ENCODE results near the gene VPS35L.
"Not testable (repeated sequence)": the region's sequence is repeated elsewhere in the genome, so short reads cannot be mapped to it uniquely, and the experiment has no call there.

Gene VPS35L

DNA sequence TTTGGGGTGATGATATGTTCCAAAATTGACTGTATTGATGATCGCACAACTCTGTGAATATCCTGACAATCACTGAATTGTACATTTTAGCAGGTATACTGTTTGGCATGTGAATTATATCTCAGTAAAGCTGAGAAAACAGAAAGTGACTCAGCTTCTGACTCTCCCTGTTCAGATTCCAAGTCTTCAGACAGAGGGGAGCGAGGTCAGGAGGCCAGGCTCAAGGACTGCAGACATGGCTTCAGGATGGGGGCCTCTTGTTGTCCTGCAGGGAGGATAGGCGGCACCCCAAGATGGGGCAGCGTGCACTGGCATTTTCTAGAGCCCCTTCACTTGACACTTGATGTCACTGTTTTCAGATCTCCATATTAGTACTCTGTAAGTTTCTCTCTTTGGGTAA is 116.9 kb downstream of the VPS35L start:
- Histone ChIP-seq H3K36me3 (ENCODE audit: control insufficient read depth, insufficient read depth, low read length) (no peaks in the 10 kb centered on the region), H3K27me3 (ENCODE audit: control insufficient read depth, insufficient read depth, low read length, poor library complexity, severe bottlenecking) (no peaks in the 10 kb centered on the region), H3K9me3 (ENCODE audit: control insufficient read depth, low read length) (no peaks in the 10 kb centered on the region), H3K27ac (ENCODE audit: insufficient read depth, low read depth, low read length, poor library complexity, severe bottlenecking) (no peak overlapping the region), H3K4me1 (ENCODE audit: control insufficient read depth, insufficient read depth, low read length) (no peaks in the 10 kb centered on the region), H3K4me3 (ENCODE audit: insufficient read depth, low read depth, low read length) (no peak overlapping the region)
- 92 to 95% methylated on average over 4 of the region's 4 CpGs for WGBS, 2 experiments

DNA sequence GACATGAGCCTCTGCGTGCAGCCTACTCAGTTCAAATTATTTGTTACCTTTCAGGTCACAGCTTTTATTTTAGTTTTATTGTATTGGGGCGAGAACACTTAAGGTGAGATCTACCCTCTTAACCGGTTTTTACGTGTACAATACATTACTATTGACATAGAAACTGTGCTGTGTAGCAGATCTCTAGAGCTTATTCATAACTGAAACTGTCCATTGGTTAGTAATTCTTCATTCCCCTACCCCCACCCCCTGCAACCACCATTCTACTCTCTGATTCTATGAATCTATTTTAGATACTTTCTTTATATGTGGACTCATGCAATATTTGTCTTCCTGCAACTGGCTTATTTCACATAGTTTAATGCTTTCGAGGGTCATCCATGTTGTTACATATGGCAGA is 119.0 kb downstream of the VPS35L start:
- no peaks in the 10 kb centered on the region for H3K4me1 ChIP-seq (ENCODE audit: control insufficient read depth, insufficient read depth, low read length)
- 93 to 95% methylated on average over 5 of the region's 5 CpGs for WGBS, 2 experiments

GRCh38 chr16:19677402-19677801 is 121.9 kb downstream of the VPS35L start:
- H3K27ac ChIP-seq (ENCODE audit: insufficient read depth, low read depth, low read length, poor library complexity, severe bottlenecking), result no peak overlapping the region
- H3K4me3 ChIP-seq (ENCODE audit: insufficient read depth, low read depth, low read length), result no peak overlapping the region
- WGBS, 2 experiments, result 90 to 92% methylated on average over 7 of the region's 7 CpGs
- H3K4me1 ChIP-seq (ENCODE audit: control insufficient read depth, insufficient read depth, low read length), result no peaks in the 10 kb centered on the region
- H3K36me3 ChIP-seq (ENCODE audit: control insufficient read depth, insufficient read depth, low read length), result no peaks in the 10 kb centered on the region
- H3K9me3 ChIP-seq (ENCODE audit: control insufficient read depth, low read length), result no peaks in the 10 kb centered on the region
- no peaks in the 10 kb centered on the region for H3K27me3 ChIP-seq (ENCODE audit: control insufficient read depth, insufficient read depth, low read length, poor library complexity, severe bottlenecking)

More for the DNA sequence above, 119.0 kb downstream of the VPS35L start:
- Histone ChIP-seq H3K36me3 (ENCODE audit: control insufficient read depth, insufficient read depth, low read length) (no peaks in the 10 kb centered on the region), H3K27ac (ENCODE audit: insufficient read depth, low read depth, low read length, poor library complexity, severe bottlenecking) (no peak overlapping the region), H3K9me3 (ENCODE audit: control insufficient read depth, low read length) (no peaks in the 10 kb centered on the region), H3K4me3 (ENCODE audit: insufficient read depth, low read depth, low read length) (no peak overlapping the region), H3K27me3 (ENCODE audit: control insufficient read depth, insufficient read depth, low read length, poor library complexity, severe bottlenecking) (no peaks in the 10 kb centered on the region)

- 92 to 100% methylated on average over 5 to 6 of the region's 7 CpGs for WGBS, 2 experiments
- peaks cover 9% of the 10 kb centered on the region for H3K36me3 ChIP-seq (ENCODE audit: control insufficient read depth, insufficient read depth, low read length)
Measured at GRCh38 chr16:19678804-19679203, 123.3 kb downstream of the VPS35L start.

GRCh38 chr16:19679281-19679680 is 123.8 kb downstream of the VPS35L start:
- not testable (repeated sequence) for H3K36me3 ChIP-seq (ENCODE audit: control insufficient read depth, insufficient read depth, low read length); H3K4me1 ChIP-seq (ENCODE audit: control insufficient read depth, insufficient read depth, low read length); H3K9me3 ChIP-seq (ENCODE audit: control insufficient read depth, low read length); H3K27ac ChIP-seq (ENCODE audit: insufficient read depth, low read depth, low read length, poor library complexity, severe bottlenecking); H3K4me3 ChIP-seq (ENCODE audit: insufficient read depth, low read depth, low read length); H3K27me3 ChIP-seq (ENCODE audit: control insufficient read depth, insufficient read depth, low read length, poor library complexity, severe bottlenecking)
- WGBS, 2 experiments, result 90 to 99% methylated on average over 6 of the region's 6 CpGs

More at GRCh38 chr16:19678804-19679203, 123.3 kb downstream of the VPS35L start:
- H3K4me3 ChIP-seq (ENCODE audit: insufficient read depth, low read depth, low read length), result no peak overlapping the region
- H3K27ac ChIP-seq (ENCODE audit: insufficient read depth, low read depth, low read length, poor library complexity, severe bottlenecking), result no peak overlapping the region
- H3K27me3 ChIP-seq (ENCODE audit: control insufficient read depth, insufficient read depth, low read length, poor library complexity, severe bottlenecking), result no peaks in the 10 kb centered on the region
- no peaks in the 10 kb centered on the region for H3K9me3 ChIP-seq (ENCODE audit: control insufficient read depth, low read length)
- H3K4me1 ChIP-seq (ENCODE audit: control insufficient read depth, insufficient read depth, low read length), result no peaks in the 10 kb centered on the region

GRCh38 chr16:19680881-19681340 is 125.4 kb downstream of the VPS35L start:
- no peaks in the 10 kb centered on the region for H3K9me3 ChIP-seq (ENCODE audit: control insufficient read depth, low read length)
- no peak overlapping the region for H3K27ac ChIP-seq (ENCODE audit: insufficient read depth, low read depth, low read length, poor library complexity, severe bottlenecking)
- H3K4me1 ChIP-seq (ENCODE audit: control insufficient read depth, insufficient read depth, low read length), result no peaks in the 10 kb centered on the region
- peaks cover 19% of the 10 kb centered on the region for H3K36me3 ChIP-seq (ENCODE audit: control insufficient read depth, insufficient read depth, low read length)
- 85 to 86% methylated on average over 6 of the region's 6 CpGs for WGBS, 2 experiments
- no peaks in the 10 kb centered on the region for H3K27me3 ChIP-seq (ENCODE audit: control insufficient read depth, insufficient read depth, low read length, poor library complexity, severe bottlenecking)
- no peak overlapping the region for H3K4me3 ChIP-seq (ENCODE audit: insufficient read depth, low read depth, low read length)

DNA sequence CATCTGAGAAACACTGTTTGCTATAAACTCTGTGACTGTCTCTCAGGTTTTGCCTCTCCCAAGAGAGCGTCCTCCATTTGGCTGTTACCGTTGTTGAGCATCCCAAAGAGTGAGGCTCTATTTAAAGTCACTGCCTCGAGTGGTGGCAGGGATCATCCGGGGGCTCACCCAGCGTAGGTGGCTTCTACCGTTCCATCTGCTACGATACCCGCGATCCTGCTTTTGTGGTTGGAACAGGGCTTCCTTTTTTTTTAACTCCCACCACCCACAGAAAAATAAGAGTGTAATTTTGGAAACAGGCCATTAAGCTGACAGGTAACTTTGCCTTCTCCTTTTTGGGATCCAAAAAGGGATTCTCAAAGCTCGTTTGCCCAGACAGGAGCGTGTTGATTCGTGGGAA is 126.1 kb downstream of the VPS35L start:
- Histone ChIP-seq H3K27me3 (ENCODE audit: control insufficient read depth, insufficient read depth, low read length, poor library complexity, severe bottlenecking) (no peaks in the 10 kb centered on the region), H3K4me3 (ENCODE audit: insufficient read depth, low read depth, low read length) (no peak overlapping the region), H3K9me3 (ENCODE audit: control insufficient read depth, low read length) (no peaks in the 10 kb centered on the region), H3K36me3 (ENCODE audit: control insufficient read depth, insufficient read depth, low read length) (peaks cover 21% of the 10 kb centered on the region), H3K27ac (ENCODE audit: insufficient read depth, low read depth, low read length, poor library complexity, severe bottlenecking) (no peak overlapping the region), H3K4me1 (ENCODE audit: control insufficient read depth, insufficient read depth, low read length) (no peaks in the 10 kb centered on the region)
- 92 to 93% methylated on average over 12 of the region's 12 CpGs for WGBS, 2 experiments

GRCh38 chr16:19683453-19684236 is 128.1 kb downstream of the VPS35L start:
- Histone ChIP-seq H3K27me3 (ENCODE audit: control insufficient read depth, insufficient read depth, low read length, poor library complexity, severe bottlenecking) (no peaks in the 10 kb centered on the region), H3K4me3 (ENCODE audit: insufficient read depth, low read depth, low read length) (no peak overlapping the region), H3K27ac (ENCODE audit: insufficient read depth, low read depth, low read length, poor library complexity, severe bottlenecking) (no peak overlapping the region), H3K4me1 (ENCODE audit: control insufficient read depth, insufficient read depth, low read length) (no peaks in the 10 kb centered on the region), H3K9me3 (ENCODE audit: control insufficient read depth, low read length) (no peaks in the 10 kb centered on the region), H3K36me3 (ENCODE audit: control insufficient read depth, insufficient read depth, low read length) (peaks cover 21% of the 10 kb centered on the region)
- WGBS, 2 experiments, result 91 to 95% methylated on average over 6 of the region's 6 CpGs

- 96 to 99% methylated on average over 4 of the region's 4 CpGs for WGBS, 2 experiments
- Histone ChIP-seq H3K36me3 (ENCODE audit: control insufficient read depth, insufficient read depth, low read length) (peaks cover 21% of the 10 kb centered on the region), H3K4me3 (ENCODE audit: insufficient read depth, low read depth, low read length) (no peak overlapping the region), H3K4me1 (ENCODE audit: control insufficient read depth, insufficient read depth, low read length) (no peaks in the 10 kb centered on the region), H3K27me3 (ENCODE audit: control insufficient read depth, insufficient read depth, low read length, poor library complexity, severe bottlenecking) (no peaks in the 10 kb centered on the region), H3K9me3 (ENCODE audit: control insufficient read depth, low read length) (no peaks in the 10 kb centered on the region), H3K27ac (ENCODE audit: insufficient read depth, low read depth, low read length, poor library complexity, severe bottlenecking) (no peak overlapping the region)
Measured at GRCh38 chr16:19685176-19685575, 129.7 kb downstream of the VPS35L start.

DNA sequence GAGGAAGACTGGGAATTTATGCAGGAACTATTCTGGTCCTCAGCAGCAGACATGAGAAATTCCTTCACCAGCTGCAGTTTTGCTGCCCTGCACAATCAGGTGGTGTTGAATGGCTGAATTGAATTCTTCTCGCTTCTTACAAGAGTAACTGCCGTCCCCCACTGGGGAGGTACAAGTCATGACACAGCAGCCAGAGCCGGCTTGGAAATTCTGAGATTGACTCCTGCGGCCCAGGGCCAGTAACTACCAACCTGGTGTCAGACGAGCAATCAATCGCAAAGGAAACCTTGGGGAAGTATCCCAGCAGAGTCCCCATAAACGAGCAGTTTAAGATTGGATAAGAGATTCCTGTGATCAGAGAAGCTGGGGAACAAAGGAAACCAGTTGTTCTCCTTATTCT is 131.8 kb downstream of the VPS35L start:
- 54 to 59% methylated on average over 7 of the region's 7 CpGs for WGBS, 2 experiments
- Histone ChIP-seq H3K9me3 (ENCODE audit: control insufficient read depth, low read length) (no peaks in the 10 kb centered on the region), H3K27ac (ENCODE audit: insufficient read depth, low read depth, low read length, poor library complexity, severe bottlenecking) (no peak overlapping the region), H3K4me3 (ENCODE audit: insufficient read depth, low read depth, low read length) (no peak overlapping the region), H3K36me3 (ENCODE audit: control insufficient read depth, insufficient read depth, low read length) (peaks cover 21% of the 10 kb centered on the region), H3K27me3 (ENCODE audit: control insufficient read depth, insufficient read depth, low read length, poor library complexity, severe bottlenecking) (no peaks in the 10 kb centered on the region), H3K4me1 (ENCODE audit: control insufficient read depth, insufficient read depth, low read length) (no peaks in the 10 kb centered on the region)
